D721Med (cell line): ENCODE results near the gene MLLT3.

Experiments used
- DNase-seq: peaks from one replicate; pipeline ENCODE4 v3.0.0; 2011; ENCODE audit warnings: low spot score; ENCODE audit not compliant: insufficient read length
- FAIRE-seq: peaks from 2 replicates; lab custom pipeline; 2011; peaks lifted over from hg19 to GRCh38; lab: Jason Lieb, UNC
- TF ChIP-seq, protein P1 (sequence below): IDR thresholded peaks from 2 replicates; pipeline ENCODE4 v1.5.1; 2012; ENCODE audit warnings: mild to moderate bottlenecking, control low read depth; ENCODE audit not compliant: insufficient read depth; ENCODE audit errors: missing control alignments

MLLT3 gene

DNA sequence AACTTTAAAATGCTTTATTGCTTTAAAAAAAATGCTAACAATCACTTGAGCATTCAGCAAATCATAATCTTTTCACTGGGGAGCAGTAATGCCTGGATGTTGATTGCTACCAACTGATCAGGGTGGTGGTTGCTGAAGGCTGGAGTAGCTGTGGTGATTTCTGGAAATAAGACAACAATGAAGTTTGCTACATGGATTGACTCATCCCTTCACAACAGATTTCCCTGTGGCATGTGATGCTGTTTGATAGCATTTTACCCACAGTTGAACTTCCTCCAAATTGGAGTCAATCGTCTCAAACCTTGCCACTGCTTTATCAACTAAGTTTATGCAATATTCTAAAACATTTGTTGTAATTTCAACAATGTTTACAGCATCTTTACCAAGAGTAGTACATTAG is 83.3 kb downstream of the MLLT3 start:
- no peak for DNase-seq
- FAIRE-seq: no peak
- TF ChIP-seq, protein P1, sequence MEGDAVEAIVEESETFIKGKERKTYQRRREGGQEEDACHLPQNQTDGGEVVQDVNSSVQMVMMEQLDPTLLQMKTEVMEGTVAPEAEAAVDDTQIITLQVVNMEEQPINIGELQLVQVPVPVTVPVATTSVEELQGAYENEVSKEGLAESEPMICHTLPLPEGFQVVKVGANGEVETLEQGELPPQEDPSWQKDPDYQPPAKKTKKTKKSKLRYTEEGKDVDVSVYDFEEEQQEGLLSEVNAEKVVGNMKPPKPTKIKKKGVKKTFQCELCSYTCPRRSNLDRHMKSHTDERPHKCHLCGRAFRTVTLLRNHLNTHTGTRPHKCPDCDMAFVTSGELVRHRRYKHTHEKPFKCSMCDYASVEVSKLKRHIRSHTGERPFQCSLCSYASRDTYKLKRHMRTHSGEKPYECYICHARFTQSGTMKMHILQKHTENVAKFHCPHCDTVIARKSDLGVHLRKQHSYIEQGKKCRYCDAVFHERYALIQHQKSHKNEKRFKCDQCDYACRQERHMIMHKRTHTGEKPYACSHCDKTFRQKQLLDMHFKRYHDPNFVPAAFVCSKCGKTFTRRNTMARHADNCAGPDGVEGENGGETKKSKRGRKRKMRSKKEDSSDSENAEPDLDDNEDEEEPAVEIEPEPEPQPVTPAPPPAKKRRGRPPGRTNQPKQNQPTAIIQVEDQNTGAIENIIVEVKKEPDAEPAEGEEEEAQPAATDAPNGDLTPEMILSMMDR: no peak

DNA sequence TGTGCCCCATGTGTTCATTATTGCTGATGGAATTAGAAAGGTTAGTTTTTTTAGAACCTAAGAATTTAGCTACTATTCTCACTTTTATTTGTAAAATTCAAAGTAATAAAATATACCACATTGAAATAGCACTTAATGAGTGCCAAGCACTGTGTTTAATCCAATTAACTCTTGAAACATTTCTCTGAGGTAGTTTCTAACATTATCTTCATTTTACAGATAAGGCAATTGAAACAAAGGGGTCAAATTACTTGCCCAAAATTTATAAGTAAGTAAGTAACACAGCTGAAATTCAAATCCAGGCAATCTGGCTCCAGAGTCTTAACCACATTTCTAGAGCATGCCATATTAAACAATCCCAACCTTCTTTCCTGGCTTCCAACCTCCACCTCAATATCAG is 84.2 kb downstream of the MLLT3 start:
- FAIRE-seq: no peak
- no peak for DNase-seq
- TF ChIP-seq, protein P1: no peak

DNA sequence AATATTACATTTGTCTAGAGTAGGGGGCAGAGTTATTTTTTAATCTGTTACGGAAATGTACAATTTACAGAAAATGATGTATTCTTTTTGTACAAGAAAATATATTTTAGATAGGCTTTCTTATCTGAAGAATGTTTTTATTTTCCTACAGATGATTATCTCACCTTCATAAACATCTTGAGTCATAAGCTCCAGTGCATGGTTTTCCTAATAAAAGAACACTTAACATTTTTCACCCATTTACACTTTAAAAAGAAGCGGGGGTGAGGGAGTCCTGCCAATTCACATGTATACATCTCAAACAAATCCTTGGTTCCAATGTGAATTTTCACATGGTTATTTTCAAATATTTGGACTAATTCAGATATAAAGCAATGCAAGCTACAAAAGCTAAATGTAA is 85.0 kb downstream of the MLLT3 start:
- DNase-seq (no peak), FAIRE-seq (no peak)
- TF ChIP-seq, protein P1: no peak

DNA sequence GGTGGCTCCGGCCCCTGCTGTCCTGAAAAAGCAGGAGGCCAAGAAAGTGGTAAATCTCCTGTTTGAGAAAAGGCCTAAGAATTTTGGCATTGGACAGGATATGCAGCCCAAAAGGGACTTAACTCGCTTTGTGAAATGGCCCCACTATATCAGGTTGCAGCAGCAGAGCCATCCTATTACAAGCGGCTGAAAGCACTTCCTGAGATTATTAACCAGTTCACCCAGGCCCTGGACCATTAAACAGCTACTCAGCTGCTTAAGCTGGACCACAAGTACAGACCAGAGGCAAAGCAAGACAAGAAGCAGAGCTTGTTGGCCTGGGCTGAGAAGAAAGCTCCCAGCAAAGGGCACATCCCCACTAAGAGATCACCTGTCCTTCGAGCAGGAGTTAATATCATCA is 89.7 kb downstream of the MLLT3 start:
- DNase-seq: no peak

DNA sequence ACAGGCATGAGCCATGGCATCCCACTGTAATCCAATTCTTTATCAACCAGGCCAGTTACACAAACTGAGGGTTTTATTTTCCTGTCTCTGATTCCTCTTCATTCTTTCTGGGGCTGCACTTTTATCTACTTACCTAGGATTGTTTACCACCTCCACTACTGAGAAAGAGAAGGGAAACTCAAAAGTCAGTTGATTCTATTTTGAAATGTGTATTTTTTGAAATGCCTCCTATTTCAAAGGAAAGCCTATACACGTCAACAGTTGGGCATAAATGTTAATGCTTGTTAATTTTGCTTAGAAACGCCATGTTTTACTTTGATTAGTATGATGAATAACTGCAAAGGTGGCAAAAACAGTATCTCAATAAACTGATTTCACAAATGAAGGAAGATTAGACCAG is 92.5 kb downstream of the MLLT3 start:
- no peak for DNase-seq
- FAIRE-seq: no peak
- TF ChIP-seq, protein P1: no peak

More for the DNA sequence above, 89.7 kb downstream of the MLLT3 start:
- TF ChIP-seq, protein P1: no peak
- no peak for FAIRE-seq

DNA sequence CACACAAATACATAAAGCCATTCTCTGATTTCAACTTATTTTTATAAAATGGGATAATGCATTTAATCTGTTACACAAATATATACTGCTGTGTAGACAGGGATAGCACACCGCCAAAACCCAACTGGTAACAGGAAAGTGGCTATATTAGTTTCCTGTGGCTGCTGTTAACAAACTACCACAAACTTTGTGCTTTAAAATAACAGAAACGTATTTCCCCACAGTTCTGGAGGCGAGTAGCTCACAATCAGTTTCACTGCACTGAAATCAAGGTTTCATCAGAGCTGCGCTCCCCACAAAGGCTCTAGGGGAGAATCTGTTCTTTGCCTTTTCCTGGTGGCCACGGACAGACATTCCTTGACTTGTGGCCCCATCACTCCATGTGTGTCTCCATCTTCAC is 94.0 kb downstream of the MLLT3 start:
- no peak for FAIRE-seq
- DNase-seq: no peak
- TF ChIP-seq, protein P1: no peak

DNA sequence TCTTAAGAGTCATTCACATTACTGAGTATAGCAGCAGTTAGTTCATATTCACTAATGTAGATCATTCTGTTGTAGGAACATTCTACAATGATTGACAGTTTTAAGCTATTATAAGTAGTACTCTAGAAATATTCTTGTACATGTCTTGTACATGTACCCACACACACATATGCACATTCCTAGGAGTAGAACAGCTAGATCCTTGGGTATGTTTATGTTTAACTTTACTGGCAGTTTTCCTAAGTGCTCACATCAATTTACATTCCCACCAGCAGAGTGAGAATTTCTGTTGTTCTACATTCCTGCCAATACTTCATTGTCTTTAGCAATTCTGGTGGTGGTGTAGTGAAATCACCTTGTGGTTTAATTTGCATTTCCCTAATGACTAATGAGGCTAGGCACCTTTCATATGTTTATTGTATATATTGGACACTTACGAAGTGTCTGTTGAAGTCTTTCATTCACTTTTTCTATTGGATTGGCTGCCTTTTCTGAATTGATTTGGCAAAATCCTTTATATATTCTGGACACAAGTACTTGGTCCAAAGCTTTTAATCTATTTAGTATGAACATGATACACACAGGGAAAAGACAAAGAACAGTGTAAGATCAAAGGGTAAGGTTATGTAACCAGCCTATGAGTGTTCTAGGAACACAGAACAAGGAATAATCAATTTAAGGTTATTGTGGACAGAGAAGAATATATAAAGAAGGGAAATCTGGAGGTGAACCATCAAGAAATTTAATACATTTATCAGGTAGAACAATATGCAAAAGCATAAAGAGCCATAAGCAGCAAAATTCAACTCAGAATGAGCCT is 95.6 kb downstream of the MLLT3 start:
- no peak for FAIRE-seq
- TF ChIP-seq, protein P1: no peak
- DNase-seq: no peak
